GM18951 (cell line): ENCODE data around the gene GUCA1C.

Source experiments
- POLR2A ChIP-seq: IDR thresholded peaks from 4 replicates; pipeline ENCODE4 v1.6.1; 2011; ENCODE audit warnings: mild to moderate bottlenecking; ENCODE audit not compliant: insufficient read length, insufficient read depth; ENCODE audit errors: extremely low read depth
- in situ Hi-C: fragments of 300-500 bp; cut with MboI; formaldehyde crosslinking; loops from one replicate; pipeline ENCODE4 v1.12.0; 2022; ENCODE audit warnings: low sequenced_read_pairs, mixed read lengths, inconsistent platforms; ENCODE audit not compliant: unreplicated experiment

The GUCA1C gene

GRCh38 chr3:108887121-108887520, 66.6 kb downstream of the GUCA1C start:
- no peak for TF ChIP-seq POLR2A
- in situ Hi-C loops: no loop called here

DNA sequence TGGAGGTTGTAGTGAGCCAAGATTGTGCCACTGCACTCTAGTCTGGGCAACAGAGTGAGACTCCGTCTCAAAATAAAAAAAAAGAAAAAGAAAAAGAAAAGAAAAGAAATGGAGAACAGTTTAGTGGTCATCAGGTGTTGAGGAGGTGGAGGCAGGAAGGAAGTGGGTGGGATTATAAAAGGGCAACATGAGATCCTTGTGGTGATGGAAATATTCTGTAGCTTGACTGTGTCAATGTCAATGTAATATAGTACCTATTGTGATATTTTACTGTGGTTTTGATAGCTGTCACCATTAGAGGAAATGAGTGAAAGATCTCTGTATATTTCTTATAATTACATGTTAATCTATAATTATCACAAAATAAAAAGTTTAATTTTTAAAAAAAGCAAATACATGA, 70.3 kb downstream of the GUCA1C start:
- in situ Hi-C loops: no loop called here

GRCh38 chr3:108882762-108883161, 70.9 kb downstream of the GUCA1C start:
- in situ Hi-C loops: no loop called here
- TF ChIP-seq POLR2A: no peak

More for the DNA sequence above, 70.3 kb downstream of the GUCA1C start:
- no peak for TF ChIP-seq POLR2A

DNA sequence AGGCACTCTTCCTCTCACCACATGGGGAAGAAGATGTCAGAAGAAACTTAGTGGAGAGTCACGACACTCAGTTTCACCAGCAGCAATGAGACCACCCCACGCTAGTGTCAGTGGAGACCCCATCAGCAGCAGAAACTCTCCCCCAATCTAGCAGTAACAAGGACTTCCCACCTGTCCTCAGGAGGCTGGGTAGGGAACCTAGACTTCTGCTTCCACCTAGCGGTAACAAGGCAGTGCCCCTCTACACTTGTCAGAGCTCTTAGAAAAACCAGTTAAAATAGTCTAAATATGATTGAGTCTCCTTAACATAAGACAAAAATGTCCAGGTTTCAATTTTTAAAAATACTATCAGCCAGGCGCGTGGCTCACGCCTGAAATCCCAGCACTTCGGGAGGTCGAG, 73.8 kb downstream of the GUCA1C start:
- in situ Hi-C loops: no loop called here
- no peak for TF ChIP-seq POLR2A

DNA sequence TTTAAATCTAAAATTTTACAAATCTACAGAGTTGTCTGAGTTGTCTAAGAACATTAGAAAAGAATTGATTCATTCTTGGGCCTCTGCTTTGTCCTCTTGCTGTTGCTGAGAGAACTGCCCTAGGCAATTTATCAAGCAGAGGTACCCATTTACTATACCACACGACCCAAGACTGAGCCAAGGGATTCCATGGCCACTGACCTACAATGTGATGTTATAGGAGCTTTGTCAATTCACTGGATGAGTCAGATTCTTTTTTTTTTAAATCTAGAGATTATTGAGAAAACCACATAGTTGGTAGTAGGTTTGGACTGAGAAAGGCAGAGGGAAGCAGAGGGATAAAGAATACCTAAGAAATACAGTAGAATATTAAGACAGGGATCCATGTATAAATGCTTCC, 75.8 kb downstream of the GUCA1C start:
- in situ Hi-C loops: no loop called here
- no peak for TF ChIP-seq POLR2A

DNA sequence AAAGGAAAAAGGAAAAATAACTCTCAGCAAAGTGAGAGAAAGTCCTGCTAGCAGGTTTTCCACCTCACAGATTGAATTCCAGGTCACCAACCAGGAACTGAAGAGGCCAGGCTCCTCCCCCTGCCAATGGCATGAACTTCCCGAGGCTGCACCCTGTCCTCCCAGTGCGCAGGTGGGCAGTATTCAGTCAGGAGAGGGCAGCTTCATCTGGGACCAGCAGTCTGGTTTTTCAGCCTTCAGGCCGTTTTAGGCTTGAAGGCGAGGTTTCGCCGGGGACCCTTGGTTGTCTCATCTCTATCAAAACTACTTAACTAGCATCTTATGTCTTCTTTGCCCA, 89.9 kb downstream of the GUCA1C start:
- TF ChIP-seq POLR2A: no peak
- in situ Hi-C loops: no loop called here

- no peak for TF ChIP-seq POLR2A
- in situ Hi-C loops: no loop called here
These were observed 90.5 kb downstream of the GUCA1C start for GRCh38 chr3:108862865-108863798.

DNA sequence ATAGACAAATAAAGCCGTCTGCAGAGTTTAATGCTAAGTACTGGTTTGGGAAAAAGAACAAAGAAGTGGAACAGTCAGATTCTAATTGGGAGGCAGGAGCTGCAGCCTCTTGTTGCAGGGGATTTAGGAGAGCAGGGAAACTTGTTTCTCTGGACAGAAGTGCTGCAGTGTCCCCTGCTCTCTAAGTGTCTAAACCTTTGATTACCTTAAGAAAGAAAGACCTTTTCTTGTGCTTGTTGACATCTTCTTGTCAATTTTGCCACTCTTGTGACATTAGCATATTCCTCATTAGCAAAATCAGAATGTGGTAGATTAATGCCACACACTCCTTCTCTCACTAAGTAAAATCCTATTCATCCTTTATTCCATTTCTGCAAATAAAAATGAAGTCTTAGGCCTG, 92.3 kb downstream of the GUCA1C start:
- in situ Hi-C loops: no loop called here
- no peak for TF ChIP-seq POLR2A
